ENCODE data around the gene ZMYM4.
A peak's percentile ranks its signal among the peaks of the same experiment; 100 is the strongest.

DNA sequence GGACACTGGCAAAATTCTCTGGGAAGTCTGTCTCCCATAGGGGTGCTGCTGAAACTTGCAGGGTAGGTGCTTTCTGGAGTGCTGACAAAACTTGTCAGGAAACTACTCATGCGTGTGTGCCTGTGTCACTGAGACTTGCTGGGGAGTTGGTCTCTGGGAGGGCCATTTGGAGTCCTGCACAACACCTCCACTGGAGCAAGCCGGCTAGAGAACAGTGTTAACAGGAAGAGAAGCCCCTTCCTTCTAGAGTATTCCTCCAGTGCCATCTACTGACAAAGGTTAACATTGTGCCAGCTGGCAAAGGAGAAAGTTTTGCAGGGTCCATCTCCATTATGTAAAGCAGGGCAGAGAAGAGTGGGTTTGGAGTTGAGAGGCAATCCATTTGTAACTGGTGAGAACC, 30.0 kb downstream of the ZMYM4 start:
- TF ChIP-seq, protein P1, sequence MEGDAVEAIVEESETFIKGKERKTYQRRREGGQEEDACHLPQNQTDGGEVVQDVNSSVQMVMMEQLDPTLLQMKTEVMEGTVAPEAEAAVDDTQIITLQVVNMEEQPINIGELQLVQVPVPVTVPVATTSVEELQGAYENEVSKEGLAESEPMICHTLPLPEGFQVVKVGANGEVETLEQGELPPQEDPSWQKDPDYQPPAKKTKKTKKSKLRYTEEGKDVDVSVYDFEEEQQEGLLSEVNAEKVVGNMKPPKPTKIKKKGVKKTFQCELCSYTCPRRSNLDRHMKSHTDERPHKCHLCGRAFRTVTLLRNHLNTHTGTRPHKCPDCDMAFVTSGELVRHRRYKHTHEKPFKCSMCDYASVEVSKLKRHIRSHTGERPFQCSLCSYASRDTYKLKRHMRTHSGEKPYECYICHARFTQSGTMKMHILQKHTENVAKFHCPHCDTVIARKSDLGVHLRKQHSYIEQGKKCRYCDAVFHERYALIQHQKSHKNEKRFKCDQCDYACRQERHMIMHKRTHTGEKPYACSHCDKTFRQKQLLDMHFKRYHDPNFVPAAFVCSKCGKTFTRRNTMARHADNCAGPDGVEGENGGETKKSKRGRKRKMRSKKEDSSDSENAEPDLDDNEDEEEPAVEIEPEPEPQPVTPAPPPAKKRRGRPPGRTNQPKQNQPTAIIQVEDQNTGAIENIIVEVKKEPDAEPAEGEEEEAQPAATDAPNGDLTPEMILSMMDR (IDR thresholded peaks at IDR 0.05; ENCODE audit: insufficient read depth, low read length) = peak; percentile 9
- TF ChIP-seq POLR2AphosphoS5 (IDR thresholded peaks at IDR 0.05; ENCODE audit: low read depth) = no peak
- TF ChIP-seq, protein P2, sequence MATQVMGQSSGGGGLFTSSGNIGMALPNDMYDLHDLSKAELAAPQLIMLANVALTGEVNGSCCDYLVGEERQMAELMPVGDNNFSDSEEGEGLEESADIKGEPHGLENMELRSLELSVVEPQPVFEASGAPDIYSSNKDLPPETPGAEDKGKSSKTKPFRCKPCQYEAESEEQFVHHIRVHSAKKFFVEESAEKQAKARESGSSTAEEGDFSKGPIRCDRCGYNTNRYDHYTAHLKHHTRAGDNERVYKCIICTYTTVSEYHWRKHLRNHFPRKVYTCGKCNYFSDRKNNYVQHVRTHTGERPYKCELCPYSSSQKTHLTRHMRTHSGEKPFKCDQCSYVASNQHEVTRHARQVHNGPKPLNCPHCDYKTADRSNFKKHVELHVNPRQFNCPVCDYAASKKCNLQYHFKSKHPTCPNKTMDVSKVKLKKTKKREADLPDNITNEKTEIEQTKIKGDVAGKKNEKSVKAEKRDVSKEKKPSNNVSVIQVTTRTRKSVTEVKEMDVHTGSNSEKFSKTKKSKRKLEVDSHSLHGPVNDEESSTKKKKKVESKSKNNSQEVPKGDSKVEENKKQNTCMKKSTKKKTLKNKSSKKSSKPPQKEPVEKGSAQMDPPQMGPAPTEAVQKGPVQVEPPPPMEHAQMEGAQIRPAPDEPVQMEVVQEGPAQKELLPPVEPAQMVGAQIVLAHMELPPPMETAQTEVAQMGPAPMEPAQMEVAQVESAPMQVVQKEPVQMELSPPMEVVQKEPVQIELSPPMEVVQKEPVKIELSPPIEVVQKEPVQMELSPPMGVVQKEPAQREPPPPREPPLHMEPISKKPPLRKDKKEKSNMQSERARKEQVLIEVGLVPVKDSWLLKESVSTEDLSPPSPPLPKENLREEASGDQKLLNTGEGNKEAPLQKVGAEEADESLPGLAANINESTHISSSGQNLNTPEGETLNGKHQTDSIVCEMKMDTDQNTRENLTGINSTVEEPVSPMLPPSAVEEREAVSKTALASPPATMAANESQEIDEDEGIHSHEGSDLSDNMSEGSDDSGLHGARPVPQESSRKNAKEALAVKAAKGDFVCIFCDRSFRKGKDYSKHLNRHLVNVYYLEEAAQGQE (IDR thresholded peaks at IDR 0.05; ENCODE audit: insufficient replicate concordance, low read depth) = no peak
- TF ChIP-seq SPI1 (IDR thresholded peaks at IDR 0.05; ENCODE audit: borderline replicate concordance, low read depth) = no peak
- no peak for TF ChIP-seq GABPA (IDR thresholded peaks at IDR 0.05; ENCODE audit: low read depth)
